ENCODE data around the gene PDCD2L.

- TF ChIP-seq MYC (IDR thresholded peaks at IDR 0.05; ENCODE audit: low read depth, low read length), result no peak
- no peak for TF ChIP-seq POLR2A (IDR thresholded peaks at IDR 0.05; ENCODE audit: extremely low read depth, insufficient read length)
These were observed 55.4 kb downstream of the PDCD2L start for GRCh38 chr19:34459614-34460013.

Data from NB4 (cell line).